ENCODE data around the gene CLVS2.

CLVS2 gene

GRCh38 chr6:123017104-123017682 lies 21.2 kb downstream of the CLVS2 start:
- H3K9me3 ChIP-seq = no peaks in the 10 kb centered on the region
- no peak overlapping the region for H3K27ac ChIP-seq
- H4K20me1 ChIP-seq = no peaks in the 10 kb centered on the region
- H3K36me3 ChIP-seq = no peaks in the 10 kb centered on the region
- H3K27me3 ChIP-seq = no peaks in the 10 kb centered on the region
- no peak overlapping the region for H3K4me3 ChIP-seq
- H3K9ac ChIP-seq = no peak overlapping the region
- H3K4me2 ChIP-seq = no peak overlapping the region
- TF ChIP-seq Cebpa-rat (IDR thresholded peaks at IDR 0.05) = no peak
- H3K4me1 ChIP-seq = no peaks in the 10 kb centered on the region

GRCh38 chr6:123022975-123023374 lies 26.9 kb downstream of the CLVS2 start:
- Histone ChIP-seq H3K36me3 (no peaks in the 10 kb centered on the region), H3K4me2 (no peak overlapping the region), H4K20me1 (no peaks in the 10 kb centered on the region), H3K9ac (no peak overlapping the region), H3K27me3 (no peaks in the 10 kb centered on the region), H3K27ac (no peak overlapping the region), H3K4me1 (no peaks in the 10 kb centered on the region), H3K9me3 (no peaks in the 10 kb centered on the region), H3K4me3 (no peak overlapping the region)
- TF ChIP-seq Cebpa-rat (IDR thresholded peaks at IDR 0.05) = no peak

DNA sequence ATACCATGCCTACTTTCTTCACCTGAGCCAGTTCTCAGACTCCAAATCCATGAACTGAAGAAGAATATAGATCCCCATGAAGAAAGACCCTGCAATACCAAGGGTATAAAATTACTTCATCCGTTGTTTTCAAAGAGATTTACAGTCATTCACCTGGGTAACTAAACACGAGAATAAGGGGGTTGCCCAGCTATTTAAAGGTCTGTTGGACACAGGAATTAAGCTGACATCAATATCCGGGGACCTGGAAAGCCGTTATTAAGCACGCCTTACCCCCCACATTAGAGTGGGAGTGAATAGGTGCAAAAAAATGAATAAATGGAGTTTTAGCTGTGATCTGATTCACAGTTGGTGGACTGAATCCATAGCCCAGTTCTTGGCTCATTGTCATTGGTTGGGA lies 28.9 kb downstream of the CLVS2 start:
- Histone ChIP-seq H3K4me3 (no peak overlapping the region), H3K9ac (no peak overlapping the region), H3K4me1 (no peaks in the 10 kb centered on the region), H3K9me3 (no peaks in the 10 kb centered on the region), H4K20me1 (no peaks in the 10 kb centered on the region), H3K4me2 (no peak overlapping the region), H3K27ac (no peak overlapping the region), H3K36me3 (no peaks in the 10 kb centered on the region), H3K27me3 (no peaks in the 10 kb centered on the region)
- no peak for TF ChIP-seq Cebpa-rat (IDR thresholded peaks at IDR 0.05)

DNA sequence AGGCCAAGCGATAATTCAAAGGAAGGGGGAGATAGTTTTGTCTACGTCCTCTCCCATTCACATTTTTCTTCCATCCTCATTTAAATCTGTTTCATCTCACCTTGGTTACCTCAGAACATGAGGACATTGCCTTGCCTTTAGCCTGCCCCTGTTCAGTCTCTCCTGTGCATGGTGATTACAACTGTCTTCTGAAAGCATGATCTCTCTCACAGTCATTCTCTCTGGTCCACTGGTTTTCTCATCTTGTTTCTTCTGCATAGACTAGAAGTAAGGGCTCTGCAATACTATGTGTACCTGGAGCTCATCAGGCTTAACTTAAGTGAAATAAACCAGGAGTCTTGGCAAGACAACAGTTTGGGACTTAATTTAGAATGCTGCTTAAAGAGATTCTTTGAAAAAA lies 31.4 kb downstream of the CLVS2 start:
- Histone ChIP-seq H3K9me3 (no peaks in the 10 kb centered on the region), H4K20me1 (no peaks in the 10 kb centered on the region), H3K36me3 (no peaks in the 10 kb centered on the region), H3K27me3 (no peaks in the 10 kb centered on the region), H3K9ac (no peak overlapping the region), H3K4me2 (no peak overlapping the region), H3K27ac (no peak overlapping the region), H3K4me3 (no peak overlapping the region), H3K4me1 (no peaks in the 10 kb centered on the region)
- TF ChIP-seq Cebpa-rat (IDR thresholded peaks at IDR 0.05) = no peak

GRCh38 chr6:123028263-123028662 lies 32.2 kb downstream of the CLVS2 start:
- H3K27ac ChIP-seq = no peak overlapping the region
- no peak for TF ChIP-seq Cebpa-rat (IDR thresholded peaks at IDR 0.05)
- H3K4me1 ChIP-seq = no peaks in the 10 kb centered on the region
- no peaks in the 10 kb centered on the region for H3K27me3 ChIP-seq
- no peaks in the 10 kb centered on the region for H4K20me1 ChIP-seq
- no peak overlapping the region for H3K4me2 ChIP-seq
- H3K9me3 ChIP-seq = no peaks in the 10 kb centered on the region
- H3K4me3 ChIP-seq = no peak overlapping the region
- H3K9ac ChIP-seq = no peak overlapping the region
- H3K36me3 ChIP-seq = no peaks in the 10 kb centered on the region

DNA sequence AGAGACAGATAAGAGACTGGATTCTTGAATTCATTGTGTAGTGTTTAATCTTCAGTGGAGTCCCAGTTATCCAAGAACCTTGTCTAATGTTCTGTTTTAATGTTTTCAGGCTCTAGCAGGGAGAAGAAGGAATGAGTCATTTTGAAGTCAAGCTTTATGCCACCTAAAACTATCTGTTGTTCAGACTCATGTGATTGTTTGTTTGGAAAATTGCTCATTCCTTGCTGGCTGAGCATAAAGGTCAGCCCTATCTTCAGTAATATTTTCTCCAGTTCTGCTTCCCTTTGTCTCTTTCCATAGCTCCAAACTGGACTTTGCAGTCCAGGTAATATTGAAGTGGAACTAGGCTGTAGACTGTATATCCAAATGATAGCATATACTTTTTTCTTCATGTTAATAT lies 34.2 kb downstream of the CLVS2 start:
- Histone ChIP-seq H3K27ac (no peak overlapping the region), H3K36me3 (no peaks in the 10 kb centered on the region), H3K4me2 (no peak overlapping the region), H3K4me3 (no peak overlapping the region), H3K9me3 (no peaks in the 10 kb centered on the region), H4K20me1 (no peaks in the 10 kb centered on the region), H3K4me1 (no peaks in the 10 kb centered on the region), H3K9ac (no peak overlapping the region), H3K27me3 (no peaks in the 10 kb centered on the region)
- TF ChIP-seq Cebpa-rat (IDR thresholded peaks at IDR 0.05) = no peak

GRCh38 chr6:123036648-123037047 lies 40.6 kb downstream of the CLVS2 start:
- H3K36me3 ChIP-seq = no peaks in the 10 kb centered on the region
- H3K4me3 ChIP-seq = no peak overlapping the region
- no peak overlapping the region for H3K9ac ChIP-seq
- no peak for TF ChIP-seq Cebpa-rat (IDR thresholded peaks at IDR 0.05)
- no peak overlapping the region for H3K4me2 ChIP-seq
- no peaks in the 10 kb centered on the region for H3K27me3 ChIP-seq
- H3K27ac ChIP-seq = no peak overlapping the region
- no peaks in the 10 kb centered on the region for H3K9me3 ChIP-seq
- H3K4me1 ChIP-seq = no peaks in the 10 kb centered on the region
- no peaks in the 10 kb centered on the region for H4K20me1 ChIP-seq

DNA sequence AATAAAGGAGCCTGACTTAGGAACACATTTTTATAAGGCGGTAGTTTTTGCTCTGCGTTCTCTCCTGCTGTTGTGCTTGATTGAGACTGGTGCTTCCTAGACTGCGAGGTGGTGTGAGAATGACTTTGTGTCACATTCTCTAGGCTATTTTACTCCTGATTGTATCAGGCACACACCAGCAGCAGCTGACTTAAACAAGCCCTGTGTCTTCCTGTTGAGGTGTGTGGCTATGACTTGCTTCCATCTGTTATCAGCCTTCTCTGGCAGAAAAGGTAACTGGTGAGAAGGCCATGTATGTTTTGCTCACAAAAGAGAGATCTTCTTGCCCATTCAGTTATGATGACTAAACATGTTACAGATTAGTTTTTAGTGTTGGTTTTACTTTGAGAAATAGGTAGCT lies 43.4 kb downstream of the CLVS2 start:
- TF ChIP-seq Cebpa-rat (IDR thresholded peaks at IDR 0.05) = no peak
- no peaks in the 10 kb centered on the region for H3K27me3 ChIP-seq
- no peaks in the 10 kb centered on the region for H3K9me3 ChIP-seq
- no peak overlapping the region for H3K9ac ChIP-seq
- no peak overlapping the region for H3K4me2 ChIP-seq
- H4K20me1 ChIP-seq = no peaks in the 10 kb centered on the region
- no peaks in the 10 kb centered on the region for H3K36me3 ChIP-seq
- H3K27ac ChIP-seq = no peak overlapping the region
- no peaks in the 10 kb centered on the region for H3K4me1 ChIP-seq
- no peak overlapping the region for H3K4me3 ChIP-seq

- no peak overlapping the region for H3K4me2 ChIP-seq
- no peaks in the 10 kb centered on the region for H4K20me1 ChIP-seq
- H3K9me3 ChIP-seq = no peaks in the 10 kb centered on the region
- H3K9ac ChIP-seq = no peak overlapping the region
- H3K4me3 ChIP-seq = no peak overlapping the region
- no peaks in the 10 kb centered on the region for H3K27me3 ChIP-seq
- no peaks in the 10 kb centered on the region for H3K4me1 ChIP-seq
- H3K36me3 ChIP-seq = no peaks in the 10 kb centered on the region
- no peak for TF ChIP-seq Cebpa-rat (IDR thresholded peaks at IDR 0.05)
- no peak overlapping the region for H3K27ac ChIP-seq
Measured at GRCh38 chr6:123042401-123042800, 46.4 kb downstream of the CLVS2 start.

DNA sequence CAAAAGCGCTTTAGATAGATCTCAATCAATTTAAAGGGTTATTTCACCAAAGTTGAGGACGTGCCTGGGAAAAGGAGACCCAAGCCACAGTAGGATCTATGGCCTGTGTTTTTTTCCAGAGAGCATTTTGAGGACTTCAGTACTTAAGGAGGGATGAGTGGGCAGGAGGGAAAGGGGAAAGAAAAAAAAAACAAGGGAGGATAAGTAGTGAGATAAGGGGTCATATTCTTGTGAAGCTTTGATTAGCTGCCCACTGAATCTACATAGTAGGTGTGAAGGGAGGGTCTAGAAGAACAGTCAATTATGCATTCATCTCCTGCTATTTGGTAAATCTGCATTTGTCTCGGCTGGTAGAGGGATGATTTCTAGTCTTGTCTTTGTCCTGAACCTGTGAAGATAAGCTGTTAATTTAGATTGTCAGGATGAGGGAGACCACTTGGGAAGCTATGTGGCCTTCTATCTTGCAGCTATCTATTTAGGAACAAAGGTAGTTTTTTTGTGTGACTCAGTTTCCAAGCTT lies 48.4 kb downstream of the CLVS2 start:
- Histone ChIP-seq H3K27ac (no peak overlapping the region), H3K9ac (no peak overlapping the region), H4K20me1 (no peaks in the 10 kb centered on the region), H3K9me3 (no peaks in the 10 kb centered on the region), H3K27me3 (no peaks in the 10 kb centered on the region), H3K4me2 (no peak overlapping the region), H3K4me3 (no peak overlapping the region), H3K4me1 (no peaks in the 10 kb centered on the region), H3K36me3 (no peaks in the 10 kb centered on the region)
- TF ChIP-seq Cebpa-rat (IDR thresholded peaks at IDR 0.05) = no peak
